Heart left ventricle (tissue), 13 donors: ENCODE data around the gene TSC22D4.

ENCODE experiments used
- CTCF ChIP-seq, 12 donors: fragments of 200-600 bp; sonication (generic) in 4 of 12; IDR thresholded peaks; one replicate each; pipeline versions ENCODE4 v1.5.0 to v1.8.0; 2018 to 2022; ENCODE audit warnings: antibody characterized with exemption in 12 of 12, mild to moderate bottlenecking in 5 of 12
- POLR2A ChIP-seq, 2 donors: fragments of 450-650 bp; IDR thresholded peaks; one replicate each; pipeline ENCODE4 v1.6.1; 2017; ENCODE audit warnings: antibody characterized with exemption in 2 of 2, mild to moderate bottlenecking in 2 of 2, moderate library complexity in 2 of 2
- donor health status: ischemic (EF 13 %, LVEDD 7.1; RV severe dilation, severe dysfunction).
- donor health status: DM: no; HTN: yes; CAD: no.
- donor health status: DM: no; HTN: no; CAD: no.
- donor health status: ischemic (EF 25% LVEDD 6.9; RV normal size, moderate dysfunction).
- donor health status: ischemic (EF 25% LVEDD 5.7; RV mildly dilated, moderate dysfunction).
- donor health status: ischemic (EF 35%, LVEDD 5.7; RV mildly dilated, moderate dysfunction).
- donor health status: nonischemic (EF 11% LVEDD 7.7; RV severe dilation, severe dysfunction).
- donor health status: DM: yes; HTN: yes; CAD: no.
- donor health status: PGD.
- donor health status: ischemic (EF 29% LVEDD 5.4; RV normal size, mild dysfunction).
- donor health status: nonischemic (EF 23%, LVEDD 6.1; RV moderate dilation, normal function).

- no peak for TF ChIP-seq CTCF (IDR thresholded peaks at IDR 0.05)
- no peak for TF ChIP-seq POLR2A (IDR thresholded peaks at IDR 0.05)
Measured at GRCh38 chr7:100509231-100509630, 30.2 kb upstream of the TSC22D4 start.
